H1 (cell line): Measurements from ENCODE around the gene NIM1K. TPM values are rescaled to one million over a fixed set of nuclear protein-coding genes. Genes with fewer than 3 reads are reported as not detected.

ENCODE experiments used
- BCL11A ChIP-seq, 2 experiments: IDR thresholded peaks; one replicate each; pipeline ENCODE4 v1.6.1; 2011; ENCODE audit warnings: low read depth in 2 of 2, low read length in 2 of 2, mild to moderate bottlenecking in 2 of 2
- CBX8 ChIP-seq: fragments of 300-800, 300-1000 bp; sonication (generic); IDR thresholded peaks from 2 replicates; pipeline ENCODE4 v1.7.1; 2016; ENCODE audit warnings: low read depth, low read length, borderline replicate concordance
- NRF1 ChIP-seq: IDR thresholded peaks from 2 replicates; pipeline ENCODE4 v1.6.1; 2011; ENCODE audit warnings: mild to moderate bottlenecking, low read depth, low read length, improper control_type of control experiment
- RNF2 ChIP-seq: fragments of 200-900, 300-1000 bp; sonication (generic); IDR thresholded peaks from 2 replicates; pipeline ENCODE4 v1.7.1; 2016; ENCODE audit warnings: borderline replicate concordance, low read depth, mild to moderate bottlenecking, antibody characterized with exemption, low read length; ENCODE audit not compliant: poor library complexity, severe bottlenecking; ENCODE audit errors: missing control alignments
- SP1 ChIP-seq: IDR thresholded peaks from 2 replicates; pipeline ENCODE4 v1.6.1; 2011; ENCODE audit warnings: low read depth, low read length
- polyA plus RNA-seq, 7 experiments: library from polyadenylated mRNA; depleted of rRNA in 3 of 7; stranded (reverse) in 5 of 7; unstranded in 2 of 7; fragments of >200 nt in 5 of 7; fragments of 200-250 nt in 2 of 7; gene quantifications; 1 replicate in 5 of 7; 2 replicates in 1 of 7; 4 replicates in 1 of 7; pipeline versions ENCODE4 v1.2.1 to v1.2.3, GENCODE V29; 2011 to 2013; ENCODE audit warnings: missing spikeins in 2 of 7, mixed read lengths in 2 of 7
- total RNA-seq: library from RNA; stranded (reverse); fragmentation: NEBNext Ultra II Directional; extraction: Animal tissue kit (Norgen Biotek cat#: 25700); gene quantifications from 2 replicates; pipeline ENCODE4 v1.2.1, GENCODE V29; 2021

The NIM1K gene
- total and polyA plus RNA-seq, 2 of the 8 experiments (the other 6 are each of a cell fraction or from before 2014, with no cell fraction given) = not detected

DNA sequence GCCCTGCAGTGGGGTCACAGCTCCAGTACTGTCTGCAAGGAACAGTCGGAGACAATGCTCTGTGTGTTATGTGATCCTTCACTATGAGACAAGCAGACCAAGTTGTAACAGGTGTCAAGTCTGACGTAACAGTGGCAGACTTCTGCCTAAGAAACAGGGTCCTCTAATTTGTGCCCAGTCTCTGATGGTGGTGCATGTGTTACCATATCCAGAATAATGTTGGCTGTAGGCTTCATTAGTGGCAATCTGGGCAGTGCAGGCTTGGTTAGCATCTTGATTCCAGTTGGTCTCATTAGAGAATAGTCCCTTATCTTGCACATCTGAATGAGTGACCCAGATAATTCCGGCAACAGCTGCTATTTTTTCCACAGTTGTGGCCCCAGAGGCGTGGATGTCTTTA is 37.6 kb upstream of the NIM1K start (continued):
- TF ChIP-seq SP1 (no peak), BCL11A (IDR thresholded peaks at IDR 0.05; ENCODE audit: low read depth in 2 of 2, low read length in 2 of 2) (no peak), RNF2 (no peak), NRF1 (no peak), CBX8 (no peak)
